HL-60 (cell line): ENCODE measurements around the gene C11orf42.

Source experiments
- DNase-seq, 2 experiments: peaks; one replicate each; pipeline ENCODE4 v3.0.0-alpha.2; 2010 to 2020; ENCODE audit warnings: low read depth in 1 of 2, low spot score in 1 of 2
- H3K27ac ChIP-seq: fragments of 250-450 bp; sonication (Bioruptor Pico); replicated peaks from 2 replicates; pipeline ENCODE4 v1.5.1; 2020; ENCODE audit warnings: mild to moderate bottlenecking, moderate library complexity
- H3K27me3 ChIP-seq: fragments of 250-450 bp; sonication (Bioruptor Pico); 2 replicates; pipeline ENCODE4 v1.5.1; 2021; ENCODE audit warnings: mild to moderate bottlenecking, moderate library complexity; ENCODE audit not compliant: insufficient read depth, poor library complexity, severe bottlenecking
- H3K4me3 ChIP-seq: replicated peaks from 2 replicates; pipeline ENCODE4 v1.5.1; 2011; ENCODE audit warnings: mild to moderate bottlenecking, control low read depth, low read length; ENCODE audit not compliant: insufficient read depth
- GABPA ChIP-seq: IDR thresholded peaks from 2 replicates; pipeline ENCODE4 v1.6.1; 2012; ENCODE audit warnings: low read depth
- POLR2AphosphoS5 ChIP-seq: IDR thresholded peaks from 2 replicates; pipeline ENCODE4 v1.6.1; 2012; ENCODE audit warnings: low read depth
- SPI1 ChIP-seq: IDR thresholded peaks from 2 replicates; pipeline ENCODE4 v1.6.1; 2012; ENCODE audit warnings: low read depth, mild to moderate bottlenecking, borderline replicate concordance
- TF ChIP-seq, protein P1 (sequence below): IDR thresholded peaks from 2 replicates; pipeline ENCODE4 v1.6.1; 2012; ENCODE audit warnings: low read depth; ENCODE audit not compliant: insufficient replicate concordance
- TF ChIP-seq, protein P2 (sequence below): IDR thresholded peaks from one replicate; pipeline ENCODE4 v1.5.1; 2011; ENCODE audit warnings: low read length, control low read depth, inconsistent platforms; ENCODE audit not compliant: insufficient read depth

Gene C11orf42

DNA sequence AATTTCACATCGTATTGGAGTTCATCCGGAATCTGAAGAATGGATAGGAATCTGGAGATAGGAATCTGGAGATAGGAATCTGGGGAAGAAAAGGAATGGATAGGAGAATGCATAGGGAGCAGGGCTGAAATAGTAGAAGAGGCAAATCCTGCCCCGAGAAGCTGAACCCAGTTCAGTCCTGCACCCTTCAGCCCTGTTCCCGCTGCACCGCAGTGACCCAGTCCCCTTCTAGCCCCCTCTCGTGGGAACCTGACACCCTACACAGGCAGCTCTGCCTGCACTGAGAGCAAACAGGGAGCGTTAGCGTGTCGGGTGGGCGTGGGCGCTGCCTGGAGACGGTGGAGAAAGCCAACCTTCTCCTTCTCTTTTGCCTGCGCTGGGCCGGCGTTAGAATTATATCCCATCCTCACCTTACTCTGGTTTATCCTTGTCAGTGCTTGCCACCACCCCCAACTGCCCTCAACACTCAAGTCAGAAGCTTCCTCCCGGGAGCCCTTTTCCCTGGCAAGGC, 53.3 kb downstream of the C11orf42 start:
- TF ChIP-seq, protein P1, sequence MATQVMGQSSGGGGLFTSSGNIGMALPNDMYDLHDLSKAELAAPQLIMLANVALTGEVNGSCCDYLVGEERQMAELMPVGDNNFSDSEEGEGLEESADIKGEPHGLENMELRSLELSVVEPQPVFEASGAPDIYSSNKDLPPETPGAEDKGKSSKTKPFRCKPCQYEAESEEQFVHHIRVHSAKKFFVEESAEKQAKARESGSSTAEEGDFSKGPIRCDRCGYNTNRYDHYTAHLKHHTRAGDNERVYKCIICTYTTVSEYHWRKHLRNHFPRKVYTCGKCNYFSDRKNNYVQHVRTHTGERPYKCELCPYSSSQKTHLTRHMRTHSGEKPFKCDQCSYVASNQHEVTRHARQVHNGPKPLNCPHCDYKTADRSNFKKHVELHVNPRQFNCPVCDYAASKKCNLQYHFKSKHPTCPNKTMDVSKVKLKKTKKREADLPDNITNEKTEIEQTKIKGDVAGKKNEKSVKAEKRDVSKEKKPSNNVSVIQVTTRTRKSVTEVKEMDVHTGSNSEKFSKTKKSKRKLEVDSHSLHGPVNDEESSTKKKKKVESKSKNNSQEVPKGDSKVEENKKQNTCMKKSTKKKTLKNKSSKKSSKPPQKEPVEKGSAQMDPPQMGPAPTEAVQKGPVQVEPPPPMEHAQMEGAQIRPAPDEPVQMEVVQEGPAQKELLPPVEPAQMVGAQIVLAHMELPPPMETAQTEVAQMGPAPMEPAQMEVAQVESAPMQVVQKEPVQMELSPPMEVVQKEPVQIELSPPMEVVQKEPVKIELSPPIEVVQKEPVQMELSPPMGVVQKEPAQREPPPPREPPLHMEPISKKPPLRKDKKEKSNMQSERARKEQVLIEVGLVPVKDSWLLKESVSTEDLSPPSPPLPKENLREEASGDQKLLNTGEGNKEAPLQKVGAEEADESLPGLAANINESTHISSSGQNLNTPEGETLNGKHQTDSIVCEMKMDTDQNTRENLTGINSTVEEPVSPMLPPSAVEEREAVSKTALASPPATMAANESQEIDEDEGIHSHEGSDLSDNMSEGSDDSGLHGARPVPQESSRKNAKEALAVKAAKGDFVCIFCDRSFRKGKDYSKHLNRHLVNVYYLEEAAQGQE: no peak
- no peak for TF ChIP-seq SPI1
- TF ChIP-seq, protein P2, sequence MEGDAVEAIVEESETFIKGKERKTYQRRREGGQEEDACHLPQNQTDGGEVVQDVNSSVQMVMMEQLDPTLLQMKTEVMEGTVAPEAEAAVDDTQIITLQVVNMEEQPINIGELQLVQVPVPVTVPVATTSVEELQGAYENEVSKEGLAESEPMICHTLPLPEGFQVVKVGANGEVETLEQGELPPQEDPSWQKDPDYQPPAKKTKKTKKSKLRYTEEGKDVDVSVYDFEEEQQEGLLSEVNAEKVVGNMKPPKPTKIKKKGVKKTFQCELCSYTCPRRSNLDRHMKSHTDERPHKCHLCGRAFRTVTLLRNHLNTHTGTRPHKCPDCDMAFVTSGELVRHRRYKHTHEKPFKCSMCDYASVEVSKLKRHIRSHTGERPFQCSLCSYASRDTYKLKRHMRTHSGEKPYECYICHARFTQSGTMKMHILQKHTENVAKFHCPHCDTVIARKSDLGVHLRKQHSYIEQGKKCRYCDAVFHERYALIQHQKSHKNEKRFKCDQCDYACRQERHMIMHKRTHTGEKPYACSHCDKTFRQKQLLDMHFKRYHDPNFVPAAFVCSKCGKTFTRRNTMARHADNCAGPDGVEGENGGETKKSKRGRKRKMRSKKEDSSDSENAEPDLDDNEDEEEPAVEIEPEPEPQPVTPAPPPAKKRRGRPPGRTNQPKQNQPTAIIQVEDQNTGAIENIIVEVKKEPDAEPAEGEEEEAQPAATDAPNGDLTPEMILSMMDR: no peak
- TF ChIP-seq GABPA: no peak
- no peak for TF ChIP-seq POLR2AphosphoS5
- Histone ChIP-seq H3K27ac (no peak overlapping the region), H3K27me3 (peaks cover 53% of the 10 kb centered on the region), H3K4me3 (no peak overlapping the region)
- no peak for DNase-seq

DNA sequence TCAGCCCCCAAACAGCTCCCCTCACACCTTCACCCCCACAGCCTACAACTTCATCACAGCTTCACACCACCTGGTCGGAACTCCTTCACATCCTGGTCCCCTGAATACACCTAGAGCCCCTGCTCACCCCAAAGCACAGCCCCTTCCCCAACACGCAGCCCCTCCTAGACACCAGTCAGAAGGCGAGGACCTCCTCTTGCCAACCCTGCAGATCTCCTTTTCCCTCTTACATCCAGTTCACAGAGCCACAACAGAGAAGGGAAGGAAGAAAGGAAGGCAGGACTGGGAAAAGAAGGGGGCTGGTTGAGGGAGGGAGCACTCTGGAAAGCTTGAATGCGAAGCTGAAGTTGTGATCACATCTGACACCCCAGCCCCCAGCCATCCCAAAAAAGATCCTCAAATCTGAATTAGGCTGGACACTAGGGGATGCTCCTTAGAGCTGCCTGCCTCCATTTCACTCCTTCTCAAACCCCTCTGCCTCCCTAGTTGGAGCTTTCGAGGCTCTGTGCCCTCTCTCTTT, 54.9 kb downstream of the C11orf42 start:
- DNase-seq: no peak
- H3K4me3 ChIP-seq: no peak overlapping the region
- no peak overlapping the region for H3K27ac ChIP-seq
- H3K27me3 ChIP-seq: peaks cover 53% of the 10 kb centered on the region
- TF ChIP-seq, protein P1: no peak
